Activated CD4-positive, alpha-beta T cell treated with anti-CD3 and anti-CD28 coated beads, Interleukin-2, amount 50 U/mL, for 1 hour (primary cell): ENCODE data around the gene DNAH9.

Source experiments
- DNase-seq: peaks from one replicate; pipeline ENCODE4 v3.0.0-alpha.2; 2020

The DNAH9 gene

DNA sequence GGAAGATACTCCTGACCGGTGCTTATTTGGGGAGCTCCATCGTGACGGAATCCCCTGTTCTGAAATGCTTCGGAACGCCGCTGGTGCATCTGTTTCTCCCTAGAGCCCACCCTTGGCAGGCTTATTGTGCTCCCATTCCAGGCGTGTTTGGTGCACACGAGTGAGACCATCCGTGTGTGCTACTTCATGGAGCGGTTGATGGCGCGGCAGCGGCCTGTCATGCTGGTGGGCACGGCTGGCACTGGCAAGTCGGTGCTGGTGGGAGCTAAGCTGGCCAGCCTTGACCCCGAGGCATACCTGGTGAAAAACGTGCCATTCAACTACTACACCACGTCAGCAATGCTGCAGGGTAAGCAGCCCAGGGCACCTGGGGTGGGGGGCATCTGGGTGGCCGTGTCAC lies 170.7 kb downstream of the DNAH9 start:
- no peak for DNase-seq

DNA sequence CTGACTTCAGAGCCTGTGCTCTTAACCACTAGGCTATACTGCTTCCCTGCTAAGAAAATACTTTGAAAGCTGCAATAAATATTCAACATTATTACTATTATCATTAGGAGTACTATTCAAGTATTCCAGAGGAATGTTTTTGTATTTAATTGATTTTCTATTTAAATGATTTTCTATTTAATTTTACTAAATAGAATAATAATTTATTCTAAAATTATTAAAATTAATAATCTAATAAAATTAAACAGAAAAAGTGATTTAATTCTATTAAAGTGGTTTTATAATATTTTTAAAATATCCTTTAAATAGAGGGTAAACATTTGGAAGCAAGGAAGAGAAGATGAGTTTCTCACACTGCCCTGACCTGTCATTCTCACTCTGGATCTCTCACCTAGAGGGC lies 173.8 kb downstream of the DNAH9 start:
- no peak for DNase-seq

DNA sequence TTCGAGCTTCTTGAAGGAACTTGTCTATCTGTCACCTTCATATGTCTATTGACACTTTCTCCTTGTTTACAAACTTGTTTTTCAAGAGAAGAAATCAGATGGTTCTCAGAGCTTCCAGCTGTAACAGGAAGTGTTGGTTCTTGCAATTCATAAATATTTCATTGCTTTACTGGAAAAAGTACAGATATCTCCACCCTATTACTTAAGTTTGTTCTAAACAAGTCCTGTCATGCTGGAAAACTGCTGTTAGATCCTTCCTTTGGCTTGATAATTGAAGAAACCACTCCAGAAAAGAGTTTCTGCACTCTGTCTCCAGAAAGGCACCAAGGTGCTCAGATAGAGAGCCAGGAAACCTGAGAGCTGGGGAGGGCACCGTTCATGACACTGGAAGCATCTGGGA lies 181.6 kb downstream of the DNAH9 start:
- DNase-seq: no peak

DNA sequence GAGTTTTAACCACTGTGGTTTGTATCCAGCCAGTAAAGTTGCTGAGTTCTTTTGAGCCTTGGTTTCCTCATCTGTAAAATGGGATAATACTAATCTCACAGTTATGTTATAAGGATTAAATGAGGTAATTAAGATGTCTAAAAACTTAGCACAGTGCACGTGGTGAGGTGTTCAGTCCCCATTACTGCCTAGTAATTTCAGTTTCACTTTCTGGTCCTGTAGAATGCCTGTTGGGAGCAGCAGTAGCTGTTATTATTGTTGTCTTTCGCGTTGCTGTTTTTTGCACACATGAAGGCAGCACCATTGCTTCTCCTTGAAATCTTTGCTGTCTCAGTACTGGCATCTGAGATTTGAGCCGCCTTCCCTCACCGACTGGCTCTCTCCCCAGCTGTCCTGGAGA lies 182.4 kb downstream of the DNAH9 start:
- no peak for DNase-seq

DNA sequence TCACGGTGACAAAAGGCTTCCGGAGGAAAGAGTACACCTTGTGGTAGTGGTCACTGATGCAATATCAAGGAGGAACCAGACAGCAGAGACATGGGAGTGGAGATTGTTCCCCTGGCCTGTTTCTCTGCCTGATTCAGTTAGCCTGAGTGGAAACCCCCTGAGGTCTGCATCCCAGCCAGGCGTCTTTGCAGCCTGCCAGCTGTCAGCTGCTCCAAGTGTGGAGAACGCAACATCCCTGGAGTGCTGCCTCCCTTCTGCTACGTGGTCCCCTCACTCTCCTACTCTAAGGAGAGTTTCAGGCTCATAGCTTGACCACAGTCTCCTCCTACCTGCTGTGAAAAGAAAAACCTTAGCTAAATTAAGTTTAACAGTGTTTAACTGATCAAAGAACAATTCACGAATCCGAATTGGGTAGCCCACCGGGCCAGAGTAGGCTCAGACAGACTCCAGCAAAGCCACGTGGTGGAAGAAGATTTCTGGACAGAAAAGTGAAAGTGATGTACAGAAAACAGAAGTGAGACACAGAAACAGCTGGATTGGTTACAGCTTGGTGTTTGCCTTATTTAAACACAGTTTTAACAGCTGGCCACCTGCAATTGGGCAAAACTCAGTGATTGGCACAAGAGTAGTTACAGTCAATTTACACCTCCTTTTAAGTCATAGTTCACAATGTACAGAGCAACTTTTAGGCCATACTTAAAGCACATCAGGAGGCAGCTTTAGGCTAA lies 188.6 kb downstream of the DNAH9 start:
- DNase-seq: no peak

DNA sequence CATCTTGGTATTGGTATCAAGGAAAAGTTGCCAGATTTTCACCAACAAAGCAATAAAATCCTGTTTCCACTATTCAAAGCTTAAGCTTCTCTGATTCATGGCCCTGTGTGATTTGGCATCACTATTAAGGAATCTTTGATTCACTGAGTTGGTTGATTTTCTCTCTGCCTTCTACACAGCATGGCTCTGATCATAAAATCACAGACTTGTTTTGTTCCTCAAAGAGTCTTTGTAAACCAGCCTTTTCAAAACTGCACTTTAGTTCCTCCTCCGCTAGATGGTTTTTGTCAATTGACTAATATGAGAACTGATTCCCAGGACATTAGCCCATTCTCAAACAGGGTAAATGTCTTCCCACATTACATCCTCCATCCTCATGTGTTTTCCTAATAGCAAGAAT lies 197.6 kb downstream of the DNAH9 start:
- no peak for DNase-seq

DNA sequence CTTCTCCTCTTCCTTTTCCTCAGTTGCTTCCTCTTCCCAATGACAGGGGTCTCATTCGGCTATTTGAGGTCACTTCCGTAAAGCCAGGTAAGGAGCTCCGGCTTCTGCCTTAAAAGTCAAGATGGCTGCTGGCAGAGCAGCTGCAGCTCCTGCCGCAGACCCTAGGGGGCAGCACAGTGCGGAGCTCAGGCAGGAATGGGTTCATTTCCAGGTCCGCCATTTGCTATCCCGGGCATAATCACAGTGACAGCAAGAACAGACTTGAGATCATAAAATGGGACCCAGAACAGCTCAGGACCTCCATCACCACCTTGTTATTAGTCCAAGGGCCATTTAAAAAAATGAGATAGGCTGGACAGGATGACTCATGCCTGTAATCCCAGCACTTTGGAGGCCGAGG lies 199.5 kb downstream of the DNAH9 start:
- no peak for DNase-seq

DNA sequence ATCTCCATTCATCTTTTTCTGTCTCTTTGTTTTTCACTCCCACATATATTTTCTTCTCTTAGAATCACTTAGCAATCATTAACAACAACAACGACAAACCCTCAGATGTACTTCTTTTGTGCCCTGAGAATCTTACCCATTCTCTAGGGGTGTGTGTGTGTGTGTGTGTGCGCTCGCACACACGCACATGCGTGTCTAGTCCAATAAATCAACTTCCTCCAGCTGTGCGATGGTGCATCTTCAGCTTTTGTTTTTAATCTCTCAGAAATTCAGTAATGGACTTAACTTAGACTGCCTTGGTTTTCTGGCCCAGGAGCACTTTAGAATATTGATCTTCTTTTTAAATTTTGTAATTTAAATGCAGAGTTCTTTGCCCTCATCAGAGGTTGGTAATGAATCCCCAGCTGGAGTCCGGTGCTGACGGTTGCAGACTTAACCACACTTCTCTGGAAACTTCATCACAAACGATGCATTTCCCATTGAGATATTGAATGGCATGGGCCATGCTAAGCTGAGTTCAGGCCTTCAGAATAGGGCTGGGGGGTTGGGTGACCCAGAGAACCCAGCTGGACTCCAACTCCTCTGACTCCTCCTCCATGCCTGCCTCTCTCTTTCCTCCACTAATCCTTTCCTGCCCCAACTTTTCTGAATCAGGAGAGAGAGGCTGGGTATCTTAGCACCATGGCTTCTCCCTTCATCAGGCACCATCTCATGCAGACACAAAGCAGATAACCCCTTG lies 205.1 kb downstream of the DNAH9 start:
- no peak for DNase-seq

DNA sequence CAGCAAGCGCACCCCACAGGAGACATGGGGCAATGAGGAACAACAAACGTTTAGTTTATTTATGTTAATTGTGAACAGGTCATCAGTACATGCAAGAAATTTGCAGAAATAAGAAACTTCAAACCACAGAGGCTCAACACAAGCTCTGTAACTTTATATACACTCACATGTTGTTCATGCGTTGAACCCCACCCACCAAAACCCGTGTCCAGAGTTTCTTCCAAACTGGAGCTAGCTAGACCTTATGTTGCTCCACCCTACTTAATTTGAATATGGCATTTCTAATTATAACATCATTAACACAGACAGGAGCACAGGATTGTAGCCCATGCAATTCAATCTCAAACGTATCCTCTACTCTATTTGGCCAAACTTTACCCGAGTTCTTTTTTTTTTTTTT lies 206.9 kb downstream of the DNAH9 start:
- DNase-seq: no peak

DNA sequence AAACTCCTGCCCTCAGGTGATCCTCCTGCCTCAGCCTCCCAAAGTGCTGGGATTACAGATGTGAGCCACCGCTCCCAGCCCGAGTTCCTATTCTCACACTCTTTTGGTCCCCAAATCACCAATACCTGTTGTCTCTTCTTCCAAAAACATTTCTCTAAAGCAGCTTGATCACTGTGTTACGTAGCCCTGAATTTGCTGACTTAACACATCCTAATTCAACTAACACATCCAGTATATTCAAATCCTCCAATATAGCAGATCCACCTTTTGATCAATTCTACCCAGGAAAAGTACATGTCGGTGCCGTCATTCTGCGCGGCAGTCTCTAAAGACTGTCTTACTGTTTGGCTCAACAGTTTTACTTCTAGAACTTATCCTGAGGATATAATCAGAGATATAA lies 207.7 kb downstream of the DNAH9 start:
- DNase-seq: no peak

DNA sequence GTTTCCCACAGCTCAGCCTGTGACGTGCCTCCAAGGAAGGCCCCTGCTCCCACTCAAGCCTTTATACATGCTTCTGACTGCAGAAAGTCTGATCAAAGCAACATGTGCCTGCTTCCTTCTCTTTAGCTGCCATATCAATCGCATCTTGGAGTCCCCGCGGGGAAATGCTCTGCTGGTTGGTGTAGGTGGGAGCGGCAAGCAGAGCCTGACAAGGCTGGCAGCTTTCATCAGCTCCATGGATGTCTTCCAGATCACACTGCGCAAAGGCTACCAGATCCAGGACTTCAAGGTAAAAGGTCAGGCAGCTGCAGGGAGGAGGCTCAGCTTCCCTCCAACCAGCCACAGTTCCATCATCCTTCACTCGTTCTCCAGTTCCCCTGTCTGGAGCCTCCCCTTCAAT lies 209.3 kb downstream of the DNAH9 start:
- no peak for DNase-seq

DNA sequence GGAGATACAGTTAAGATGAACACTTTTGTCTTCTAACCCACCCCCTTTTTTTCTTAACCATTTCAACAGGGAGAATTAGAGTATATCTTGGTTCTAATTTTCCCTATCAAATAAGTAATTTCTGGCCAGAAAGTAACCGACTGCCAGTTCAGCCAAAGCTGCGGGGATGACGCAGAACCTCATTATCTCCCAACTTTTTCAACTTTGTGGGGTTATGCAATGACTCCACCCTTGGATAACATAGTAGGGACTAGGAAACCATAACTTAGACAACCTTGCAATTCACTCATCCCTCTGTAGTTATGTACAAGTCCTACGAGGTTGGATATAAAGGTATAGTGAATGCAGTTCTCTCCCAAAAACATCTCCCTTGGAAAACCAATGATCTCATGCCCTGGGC lies 215.0 kb downstream of the DNAH9 start:
- no peak for DNase-seq

DNA sequence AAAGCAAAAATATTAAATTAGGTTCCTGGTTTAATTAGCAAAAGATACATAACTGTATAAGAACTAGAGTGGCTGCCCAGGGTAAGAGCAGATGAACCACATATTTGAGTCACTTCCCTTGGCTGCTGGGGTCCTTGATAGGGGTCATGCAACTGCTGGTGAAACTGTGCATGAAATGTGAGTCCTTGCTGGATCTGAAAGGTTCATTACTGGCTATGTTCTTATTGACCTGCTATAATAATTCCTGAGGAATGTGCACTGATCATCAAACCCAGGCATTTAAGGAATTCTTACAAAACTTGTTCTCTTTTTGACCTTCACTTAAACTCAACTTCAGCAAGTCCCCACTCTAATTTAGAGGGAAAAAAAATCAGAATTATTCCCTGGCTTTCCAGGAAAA lies 215.6 kb downstream of the DNAH9 start:
- DNase-seq: no peak

DNA sequence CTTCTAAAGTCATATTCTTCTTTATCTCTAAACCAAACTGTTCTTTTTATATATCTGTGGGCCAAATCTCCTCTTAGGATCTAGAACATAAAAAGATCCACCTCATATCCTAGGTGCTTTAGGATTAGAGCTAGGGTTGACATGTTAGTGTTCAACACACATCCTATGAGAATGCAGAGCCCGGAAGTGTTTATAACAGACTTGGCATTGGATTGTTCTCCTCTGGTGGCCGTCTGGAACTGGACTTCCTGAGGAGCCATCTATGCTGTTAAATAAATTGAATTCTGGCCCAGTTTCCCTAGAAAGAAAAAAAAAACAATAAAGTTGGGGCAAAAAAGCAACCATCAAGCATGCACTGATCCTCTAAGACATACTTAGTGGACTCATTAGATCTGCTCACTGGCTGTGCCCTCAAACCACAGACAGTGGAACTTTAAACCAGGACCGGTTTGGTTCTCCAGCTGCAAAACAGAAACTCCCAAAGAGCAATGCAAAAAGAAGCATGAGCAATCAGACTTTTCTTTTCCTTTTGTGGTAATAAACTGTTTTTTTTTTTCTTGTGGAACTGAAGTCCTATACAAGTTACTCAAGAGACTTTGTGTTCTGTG lies 216.5 kb downstream of the DNAH9 start:
- DNase-seq: no peak

DNA sequence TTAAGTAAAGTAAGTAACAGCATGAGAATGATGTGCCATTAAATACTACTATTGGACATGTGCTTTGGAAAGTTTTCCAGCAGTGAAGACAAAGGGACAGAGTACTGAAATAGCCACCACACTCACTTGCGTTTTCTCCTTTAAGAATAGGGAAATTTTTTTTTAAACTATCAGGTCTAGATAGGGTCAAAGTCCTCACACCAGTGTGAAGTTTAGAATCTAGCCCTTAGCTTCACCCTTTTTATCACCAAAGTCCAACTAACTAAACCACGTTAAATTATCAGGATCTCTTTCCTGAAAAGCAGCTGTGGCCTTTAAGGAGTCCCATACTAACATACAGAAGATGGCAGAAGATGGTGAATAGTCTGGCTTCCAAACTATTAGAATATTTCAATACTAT lies 218.1 kb downstream of the DNAH9 start:
- no peak for DNase-seq

DNA sequence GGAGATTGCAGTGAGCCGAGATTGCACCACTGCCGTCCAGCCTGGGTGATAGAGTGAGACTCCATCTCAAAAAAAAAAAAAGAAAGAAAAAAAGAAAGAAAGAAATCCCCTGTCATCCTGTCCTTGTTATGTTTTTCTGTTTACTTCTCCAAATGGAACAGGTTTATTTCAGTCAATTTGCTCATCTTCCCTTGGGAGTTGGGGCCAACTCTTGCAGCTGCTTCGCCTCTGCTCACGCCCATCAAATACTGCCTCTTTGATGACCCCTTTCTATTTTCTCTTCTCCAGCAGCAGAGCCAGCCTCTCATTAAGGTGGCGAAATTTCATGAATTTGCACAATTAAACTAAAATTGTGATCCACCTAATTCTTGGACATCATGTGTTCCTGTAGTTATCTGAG lies 225.6 kb downstream of the DNAH9 start:
- no peak for DNase-seq

DNA sequence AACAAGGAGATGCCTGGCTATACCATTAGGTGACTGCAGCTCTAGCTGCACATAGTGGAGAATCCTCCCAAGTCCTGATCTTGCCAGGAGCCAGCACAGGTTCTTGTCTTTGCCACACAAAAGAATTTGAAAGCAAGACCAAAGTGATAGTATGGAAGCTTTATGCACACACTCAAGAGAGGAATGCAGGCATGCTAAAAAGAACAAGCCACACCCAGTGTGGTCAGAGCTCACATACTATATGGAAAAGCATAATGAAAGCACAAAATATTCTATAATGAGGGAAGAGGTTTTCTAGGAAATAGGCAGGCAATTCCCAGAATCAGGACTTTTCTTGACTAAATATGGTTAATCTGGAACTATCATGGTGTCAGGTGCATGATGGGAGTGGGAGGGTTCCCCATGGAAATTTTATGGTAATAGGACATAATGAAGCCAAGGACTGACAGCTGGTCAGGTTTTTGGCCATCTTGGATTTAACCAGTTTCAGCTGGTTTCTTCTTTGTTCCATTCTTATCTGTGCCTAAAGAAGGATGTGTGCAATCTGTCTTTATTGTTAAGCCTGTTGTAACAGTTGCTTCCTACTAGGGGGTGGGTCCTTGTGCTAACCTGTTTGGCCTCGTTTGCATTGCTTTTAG lies 227.4 kb downstream of the DNAH9 start:
- no peak for DNase-seq

DNA sequence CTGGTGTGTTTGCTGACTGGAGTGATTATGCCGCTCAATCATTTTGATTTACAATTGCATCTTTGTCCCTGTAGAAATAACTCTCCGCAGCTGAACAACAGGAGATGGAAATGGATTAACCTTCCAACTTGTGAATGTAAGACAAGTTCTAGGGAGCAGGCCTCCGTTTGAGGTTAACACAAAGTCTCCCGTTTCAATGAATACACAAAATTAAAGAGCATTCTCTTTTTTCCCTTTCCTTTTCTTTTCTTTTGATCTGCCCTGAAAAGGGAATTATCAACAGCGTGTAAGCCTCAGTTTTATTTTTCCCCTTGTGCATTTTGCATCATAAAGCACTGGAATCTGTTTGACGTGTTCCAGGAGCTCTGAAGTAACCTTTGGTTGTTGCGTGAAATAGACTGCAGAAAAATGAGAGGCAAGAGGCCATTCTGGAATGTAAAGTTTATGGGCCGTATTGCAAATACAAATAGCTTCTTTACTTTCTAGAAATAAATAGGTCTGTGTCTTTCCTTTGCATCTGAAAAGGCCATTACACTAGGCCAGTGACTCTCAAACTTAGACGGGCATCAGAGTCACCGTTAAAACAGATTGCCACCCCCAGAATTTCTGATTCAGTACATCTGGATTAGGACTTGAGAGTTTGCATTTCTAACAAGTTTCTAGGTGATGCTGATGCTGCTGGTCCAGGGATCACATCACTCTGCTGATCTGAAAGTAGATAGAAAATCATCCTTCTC lies 234.3 kb downstream of the DNAH9 start:
- DNase-seq: no peak

DNA sequence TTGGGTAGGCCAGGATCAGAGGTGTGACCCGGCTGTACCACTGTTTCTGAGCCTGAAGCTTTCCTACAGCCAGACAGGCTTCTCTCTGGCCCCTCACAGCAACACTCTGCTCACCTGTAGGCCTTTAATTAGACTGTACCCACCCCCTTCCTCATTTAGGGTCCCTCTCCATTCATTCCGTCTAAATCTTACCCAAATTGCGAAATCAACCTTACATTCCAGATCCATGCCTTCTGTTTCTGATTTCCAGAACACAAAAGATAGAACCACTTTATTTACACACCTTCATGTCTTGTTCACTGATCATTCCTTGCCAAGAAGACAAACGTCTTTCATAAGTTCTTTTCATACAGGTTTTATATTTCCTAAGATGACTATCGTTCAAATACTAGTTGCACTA lies 238.2 kb downstream of the DNAH9 start:
- no peak for DNase-seq

DNA sequence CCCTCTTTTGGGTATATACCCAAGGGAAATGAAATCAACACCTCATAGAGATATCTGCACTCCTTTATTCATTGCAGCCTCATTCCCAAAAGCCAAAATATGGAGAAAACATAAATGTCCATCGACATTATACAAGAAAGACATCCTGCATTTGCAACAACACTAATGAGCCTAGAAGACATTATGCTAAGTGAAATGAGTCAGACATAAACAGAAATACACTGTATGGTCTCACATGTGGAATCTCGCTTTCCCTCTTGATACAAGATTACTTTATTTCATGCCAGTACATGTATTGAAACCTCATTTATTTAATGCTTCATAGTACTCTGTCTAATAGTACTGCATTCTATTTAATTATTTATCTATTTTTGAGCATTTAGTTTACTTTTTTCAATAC lies 241.8 kb downstream of the DNAH9 start:
- DNase-seq: no peak

DNA sequence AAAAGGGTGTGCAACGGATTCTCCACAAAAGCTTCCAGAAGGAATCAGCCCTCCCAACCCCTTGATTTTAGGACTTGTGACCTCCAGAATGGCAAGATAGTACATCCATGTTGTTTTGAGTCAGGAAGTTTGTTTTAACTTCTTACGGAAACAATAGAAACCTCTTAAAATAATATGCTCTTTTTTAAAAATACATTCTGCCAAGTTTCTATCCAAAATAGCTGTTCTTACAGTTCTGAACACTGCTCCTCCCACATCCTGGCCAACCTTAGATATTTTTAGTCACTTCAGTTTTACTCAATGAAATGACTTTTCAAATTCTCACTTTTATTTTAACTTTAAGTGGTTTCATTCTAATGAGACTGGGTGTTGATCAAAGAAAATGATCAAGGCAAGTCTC lies 242.6 kb downstream of the DNAH9 start:
- no peak for DNase-seq

DNA sequence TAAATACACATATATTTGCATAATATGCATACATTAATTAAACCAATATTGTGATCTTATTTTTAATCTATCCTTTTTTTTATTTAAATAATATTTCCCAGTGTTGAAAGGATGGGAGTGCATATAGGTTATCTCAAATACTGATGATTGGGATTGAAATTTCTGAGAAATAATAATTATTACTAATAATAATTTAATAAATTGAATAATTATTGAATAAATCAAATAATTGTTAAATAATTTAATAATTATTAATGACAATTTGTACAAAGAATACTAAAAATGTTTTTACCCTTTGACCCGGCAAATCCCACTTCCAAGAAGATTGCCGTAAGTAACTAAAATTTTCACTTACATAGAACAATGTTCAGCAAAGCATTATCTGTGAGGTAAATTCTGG lies 250.1 kb downstream of the DNAH9 start:
- DNase-seq: no peak

DNA sequence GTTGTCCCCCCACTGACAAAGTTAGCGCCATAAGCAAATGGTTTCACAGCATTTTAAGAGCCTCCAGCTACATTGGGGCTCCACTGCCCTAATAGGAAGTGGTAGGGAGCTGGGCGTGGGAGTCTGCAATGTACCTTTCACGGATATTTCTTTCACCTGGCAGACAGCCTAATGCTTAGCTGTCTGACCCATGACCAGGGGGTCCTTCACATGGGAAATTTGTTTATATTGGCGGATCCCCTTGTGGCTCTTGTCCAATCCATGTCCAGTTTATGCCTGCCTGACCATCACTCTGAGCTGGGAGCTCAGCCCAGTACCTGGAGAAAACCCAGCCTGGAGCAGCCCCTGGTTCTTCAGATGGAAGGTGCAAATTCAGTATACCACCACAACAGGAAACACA lies 254.0 kb downstream of the DNAH9 start:
- no peak for DNase-seq
